ENCODE measurements around the gene CTAGE4. TPM values are rescaled to one million over a fixed set of nuclear protein-coding genes. Genes with fewer than 3 reads are reported as not detected.
A peak's percentile ranks its signal among the peaks of the same experiment; 100 is the strongest.

Gene CTAGE4
- total and polyA plus RNA-seq, 2 of the 13 experiments (the other 11 are each of a cell fraction or from before 2014, with no cell fraction given), result not detected

DNA sequence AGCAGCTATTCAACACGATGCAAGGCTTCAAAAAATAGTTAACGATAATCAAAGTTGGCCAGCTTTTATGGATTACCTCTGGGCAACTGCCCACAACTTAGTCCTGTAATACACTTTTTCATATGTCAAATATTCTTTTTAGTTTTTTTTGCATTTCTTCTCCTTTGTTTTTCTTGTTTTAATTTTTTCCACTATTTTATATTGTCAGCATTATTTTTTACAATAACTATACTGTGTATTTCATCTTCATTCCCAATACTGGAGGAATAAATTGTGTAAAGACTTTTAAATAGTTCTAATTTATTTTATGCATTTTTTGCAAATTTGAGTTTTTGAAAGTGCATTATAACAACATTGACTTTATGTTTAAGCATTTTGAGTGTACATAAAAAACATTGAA lies 18.5 kb upstream of the CTAGE4 start:
- no peak for ATAC-seq

More for the DNA sequence above, 18.5 kb upstream of the CTAGE4 start:
- no peaks in the 10 kb centered on the region for H3K79me2 ChIP-seq (ENCODE audit: insufficient read depth, low read length)
- 3% methylated on average over 2 of the region's 2 CpGs for WGBS (ENCODE audit: low lambda C conversion rate)
- H3K9me3 ChIP-seq (ENCODE audit: low read length), result no peaks in the 10 kb centered on the region
- no peak overlapping the region for H2AFZ ChIP-seq (ENCODE audit: low read length)
- no TSS peak for BruUV-seq (replicated peaks)
- TF ChIP-seq, protein P1, sequence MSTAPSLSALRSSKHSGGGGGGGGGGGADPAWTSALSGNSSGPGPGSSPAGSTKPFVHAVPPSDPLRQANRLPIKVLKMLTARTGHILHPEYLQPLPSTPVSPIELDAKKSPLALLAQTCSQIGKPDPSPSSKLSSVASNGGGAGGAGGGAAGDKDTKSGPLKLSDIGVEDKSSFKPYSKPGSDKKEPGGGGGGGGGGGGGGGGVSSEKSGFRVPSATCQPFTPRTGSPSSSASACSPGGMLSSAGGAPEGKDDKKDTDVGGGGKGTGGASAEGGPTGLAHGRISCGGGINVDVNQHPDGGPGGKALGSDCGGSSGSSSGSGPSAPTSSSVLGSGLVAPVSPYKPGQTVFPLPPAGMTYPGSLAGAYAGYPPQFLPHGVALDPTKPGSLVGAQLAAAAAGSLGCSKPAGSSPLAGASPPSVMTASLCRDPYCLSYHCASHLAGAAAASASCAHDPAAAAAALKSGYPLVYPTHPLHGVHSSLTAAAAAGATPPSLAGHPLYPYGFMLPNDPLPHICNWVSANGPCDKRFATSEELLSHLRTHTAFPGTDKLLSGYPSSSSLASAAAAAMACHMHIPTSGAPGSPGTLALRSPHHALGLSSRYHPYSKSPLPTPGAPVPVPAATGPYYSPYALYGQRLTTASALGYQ (CRISPR knock-in tag; IDR thresholded peaks at IDR 0.05), result no peak
- TF ChIP-seq MAFK (conservative IDR thresholded peaks at IDR 0.05 in 1 of 2, IDR thresholded peaks at IDR 0.05 in 1 of 2; ENCODE audit: low read length in 2 of 2), result peak in 1 of 2 experiments; percentile 24; a peak in 1 of 4 replicates
- TF ChIP-seq, protein P2, sequence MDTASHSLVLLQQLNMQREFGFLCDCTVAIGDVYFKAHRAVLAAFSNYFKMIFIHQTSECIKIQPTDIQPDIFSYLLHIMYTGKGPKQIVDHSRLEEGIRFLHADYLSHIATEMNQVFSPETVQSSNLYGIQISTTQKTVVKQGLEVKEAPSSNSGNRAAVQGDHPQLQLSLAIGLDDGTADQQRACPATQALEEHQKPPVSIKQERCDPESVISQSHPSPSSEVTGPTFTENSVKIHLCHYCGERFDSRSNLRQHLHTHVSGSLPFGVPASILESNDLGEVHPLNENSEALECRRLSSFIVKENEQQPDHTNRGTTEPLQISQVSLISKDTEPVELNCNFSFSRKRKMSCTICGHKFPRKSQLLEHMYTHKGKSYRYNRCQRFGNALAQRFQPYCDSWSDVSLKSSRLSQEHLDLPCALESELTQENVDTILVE (CRISPR knock-in tag; IDR thresholded peaks at IDR 0.05), result no peak
- H3K27me3 ChIP-seq (ENCODE audit: control insufficient read depth in 1 of 2, insufficient read depth in 2 of 2, low read length in 2 of 2), result no peaks in the 10 kb centered on the region
- H3K27ac ChIP-seq (ENCODE audit: extremely low read length, insufficient read depth, low read length), result no peak overlapping the region
- ChIA-PET POLR2A (no interaction called here), CTCF (ENCODE audit: low intra/inter-chr PET ratio, low total read pairs) (no interaction called here)
- no peaks in the 10 kb centered on the region for H3K36me3 ChIP-seq (replicated peaks in 1 of 2; ENCODE audit: control insufficient read depth in 1 of 2, insufficient read depth in 2 of 2, low read length in 2 of 2)
- H4K20me1 ChIP-seq (ENCODE audit: insufficient read depth, low read length), result no peaks in the 10 kb centered on the region
- FAIRE-seq (no peak), DNase-seq (ENCODE audit: low spot score) (no peak)
- no peaks in the 10 kb centered on the region for H3K4me1 ChIP-seq (ENCODE audit: insufficient read depth, low read length)
- no peak overlapping the region for H3K9ac ChIP-seq (ENCODE audit: insufficient read depth, low read depth, low read length)
- H3K4me3 ChIP-seq (replicated peaks in 1 of 3; ENCODE audit: insufficient read depth in 1 of 3, low read depth in 2 of 3, low read length in 3 of 3), result no peak overlapping the region
- intact Hi-C loops (cut with micrococcal nuclease; ENCODE audit: unreplicated experiment) (no loop called here), in situ Hi-C loops (cut with HindIII; ENCODE audit: extremely low pct_ligation_motif_present, low pct_unique_long_range_greater_than_20kb) (no loop called here)
- H3K4me2 ChIP-seq (ENCODE audit: low read depth, low read length), result no peak overlapping the region

Data from HepG2 (cell line).